ELF-1 (cell line): Measurements from ENCODE around the gene XPR1.
"Not testable (repeated sequence)": the region's sequence is repeated elsewhere in the genome, so short reads cannot be mapped to it uniquely, and the experiment has no call there.

ENCODE experiments used
- DNase-seq: peaks from one replicate; pipeline ENCODE4 v3.0.0-alpha.2; 2016; ENCODE audit warnings: low read depth, low spot score

The XPR1 gene

DNA sequence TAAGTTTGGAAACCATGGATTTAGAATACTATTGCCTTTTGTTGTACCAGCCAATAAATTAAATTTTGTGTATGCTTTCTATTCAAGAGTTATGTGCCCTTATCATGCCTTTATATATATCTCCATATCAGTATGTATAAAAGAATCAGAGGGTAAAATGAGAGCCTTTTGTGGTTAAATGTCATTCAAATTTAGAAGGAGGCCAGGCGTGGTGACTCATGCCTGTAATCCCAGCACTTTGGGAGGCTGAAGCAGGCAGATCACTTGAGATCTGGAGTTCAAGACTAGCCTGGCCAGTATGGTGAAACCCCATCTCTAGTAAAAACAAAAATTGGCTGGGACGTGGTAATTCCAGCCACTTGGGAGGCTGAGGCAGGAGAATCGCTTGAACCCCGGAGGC lies 88.9 kb downstream of the XPR1 start:
- no peak for DNase-seq

DNA sequence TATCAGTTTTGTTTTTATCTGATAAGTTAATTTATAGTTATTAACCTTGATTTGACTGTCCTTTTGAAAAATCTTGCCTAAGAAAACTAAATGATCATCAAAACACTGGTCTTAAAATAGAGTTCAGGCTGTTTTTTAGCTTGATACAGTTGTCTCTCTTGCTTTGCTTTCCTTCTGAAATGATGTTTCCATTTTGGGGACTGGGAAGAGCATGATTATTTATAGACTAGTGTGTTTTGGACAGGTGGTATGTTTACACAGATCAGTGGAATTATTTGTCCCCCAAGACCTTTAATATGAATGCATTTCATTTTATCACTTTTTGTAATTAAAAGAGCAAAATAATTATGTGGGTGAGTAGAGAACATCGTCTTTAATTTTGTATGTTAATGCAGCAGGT lies 90.8 kb downstream of the XPR1 start:
- no peak for DNase-seq

DNA sequence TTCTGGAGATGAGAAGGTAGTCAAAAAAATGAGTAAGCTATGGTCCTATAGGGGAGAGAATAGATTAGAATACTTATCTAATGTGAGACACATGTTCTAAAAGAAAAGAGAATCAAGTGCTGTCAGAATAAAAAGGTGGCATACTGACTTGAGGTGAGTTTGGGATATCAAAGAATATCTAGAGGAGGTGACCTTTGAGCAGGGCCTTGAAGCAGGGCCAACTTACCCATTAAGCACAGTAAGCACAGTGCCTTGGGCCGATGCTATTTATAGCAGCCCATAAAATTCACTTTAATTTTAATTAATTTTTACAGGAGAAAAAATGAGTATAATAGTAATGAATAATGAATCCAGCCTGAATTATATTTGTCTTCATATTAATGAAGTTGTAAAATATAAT lies 92.2 kb downstream of the XPR1 start:
- DNase-seq = no peak

DNA sequence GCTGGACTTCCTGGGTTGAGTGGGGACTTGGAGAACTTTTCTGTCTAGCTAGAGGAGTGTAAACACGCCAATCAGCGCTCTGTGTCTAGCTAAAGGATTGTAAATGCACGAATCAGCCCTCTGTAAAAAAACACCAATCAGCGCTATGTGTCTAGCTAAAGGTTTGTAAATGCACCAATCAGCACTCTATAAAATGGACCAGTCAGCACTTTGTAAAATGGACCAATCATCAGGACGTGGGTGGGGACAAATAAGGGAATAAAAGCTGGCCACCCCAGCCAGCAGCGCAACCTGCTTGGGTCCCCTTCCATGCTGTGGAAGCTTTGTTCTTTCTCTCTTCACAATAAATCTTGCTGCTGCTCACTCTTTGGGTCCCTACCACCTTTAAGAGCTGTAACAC lies 94.2 kb downstream of the XPR1 start:
- DNase-seq = not testable (repeated sequence)

DNA sequence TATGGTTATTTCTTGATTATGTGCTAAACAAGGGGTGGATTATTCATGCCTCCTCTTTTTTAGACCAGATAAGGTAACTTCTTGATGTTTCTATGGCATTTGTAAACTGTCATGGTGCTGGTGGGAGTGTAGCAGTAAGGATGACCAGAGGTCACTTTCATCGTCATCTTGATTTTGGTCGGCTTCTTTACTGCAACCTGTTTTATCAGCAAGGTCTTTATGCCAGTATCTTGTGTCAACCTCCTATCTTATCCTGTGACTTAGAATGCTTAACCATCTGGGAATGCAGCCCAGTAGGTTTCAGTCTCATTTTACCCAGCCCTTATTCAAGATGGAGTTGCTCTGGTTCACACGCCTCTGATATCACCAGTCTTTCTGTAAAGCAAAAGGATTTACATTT lies 95.9 kb downstream of the XPR1 start:
- not testable (repeated sequence) for DNase-seq

DNA sequence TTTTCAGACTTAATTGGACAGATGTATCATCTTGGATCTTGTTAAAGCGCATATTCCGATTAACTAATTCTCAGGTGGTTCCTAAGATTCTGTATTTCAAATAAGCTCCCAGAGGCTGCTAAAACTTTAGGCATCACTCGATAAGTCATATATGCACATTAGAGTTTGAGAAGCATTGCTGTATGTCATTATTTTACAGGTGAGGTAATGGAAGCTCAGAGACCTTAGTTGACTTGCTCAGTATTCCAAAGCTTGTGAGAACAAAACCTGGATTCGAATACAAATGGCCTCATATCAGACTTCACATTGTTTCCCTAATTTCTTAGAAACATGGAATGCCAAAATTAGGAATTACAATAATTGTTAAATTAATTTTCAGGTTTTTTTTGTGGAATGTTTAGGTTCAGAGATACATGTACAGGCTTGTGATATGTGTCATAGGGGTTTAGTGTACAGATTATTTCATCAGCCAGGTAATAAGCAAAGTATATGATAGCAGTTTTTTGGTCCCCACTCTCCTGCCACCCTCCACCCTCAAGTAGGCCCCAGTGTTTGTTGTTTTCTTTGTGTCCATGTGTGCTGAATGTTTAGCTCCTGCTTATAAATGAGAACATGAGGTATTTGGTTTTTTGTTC lies 96.8 kb downstream of the XPR1 start:
- DNase-seq = no peak

DNA sequence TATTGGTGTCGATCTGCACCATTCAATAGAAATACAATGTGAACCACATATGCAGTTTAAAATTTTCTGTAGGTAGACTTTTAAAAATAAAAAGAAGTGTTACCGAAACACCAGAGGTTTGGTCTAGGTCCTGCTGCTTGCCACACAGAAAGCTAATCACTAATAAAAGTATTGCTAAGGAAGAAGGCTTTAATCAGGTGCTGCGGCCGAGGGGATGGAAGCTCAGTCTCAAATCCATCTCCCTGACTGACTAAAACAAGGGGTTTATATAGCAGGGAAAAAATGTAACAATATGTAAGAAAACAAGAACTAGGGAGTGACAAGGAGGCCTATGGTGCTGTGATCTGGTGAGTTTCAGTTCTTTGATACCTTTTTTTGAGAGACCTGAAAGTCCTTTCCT lies 99.3 kb downstream of the XPR1 start:
- no peak for DNase-seq

DNA sequence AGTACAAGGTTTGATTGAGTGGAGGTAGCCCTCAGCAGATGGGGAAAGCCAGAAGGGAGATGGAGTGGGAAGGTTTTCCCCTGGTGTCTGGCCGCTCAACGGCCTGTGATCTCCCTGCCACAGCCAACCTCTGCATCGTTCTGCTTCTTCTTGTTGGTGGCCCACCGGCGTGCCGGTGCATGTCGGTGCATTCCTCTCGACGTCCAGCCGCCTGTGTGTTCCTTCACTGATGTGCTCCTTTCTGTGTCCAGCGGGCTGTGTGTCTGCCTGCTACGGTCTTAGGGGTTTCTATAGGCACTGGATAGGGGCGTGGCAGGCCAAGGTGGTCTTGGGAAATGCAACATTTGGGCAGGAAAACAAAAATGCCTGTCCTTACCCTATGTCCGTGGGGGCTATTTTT lies 101.0 kb downstream of the XPR1 start:
- DNase-seq = no peak

DNA sequence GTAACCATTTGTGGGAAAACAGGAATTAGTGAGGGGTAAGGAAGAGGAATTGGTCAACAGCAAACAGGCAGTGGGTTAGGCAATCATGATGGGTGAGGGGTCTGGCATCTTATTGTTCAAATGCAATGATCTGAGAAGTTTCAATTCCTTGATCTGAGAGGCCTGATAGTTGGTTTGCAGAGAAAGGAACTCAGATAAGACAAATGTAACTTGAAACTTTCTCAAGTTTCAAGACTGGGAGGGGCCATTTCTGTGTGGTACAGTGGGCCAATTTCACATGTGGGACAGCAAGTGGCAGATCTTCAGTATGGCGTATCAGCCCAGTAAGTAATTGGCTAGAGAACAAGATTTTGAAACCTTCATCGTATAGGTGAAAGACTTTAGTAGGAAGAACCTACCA lies 102.5 kb downstream of the XPR1 start:
- no peak for DNase-seq

DNA sequence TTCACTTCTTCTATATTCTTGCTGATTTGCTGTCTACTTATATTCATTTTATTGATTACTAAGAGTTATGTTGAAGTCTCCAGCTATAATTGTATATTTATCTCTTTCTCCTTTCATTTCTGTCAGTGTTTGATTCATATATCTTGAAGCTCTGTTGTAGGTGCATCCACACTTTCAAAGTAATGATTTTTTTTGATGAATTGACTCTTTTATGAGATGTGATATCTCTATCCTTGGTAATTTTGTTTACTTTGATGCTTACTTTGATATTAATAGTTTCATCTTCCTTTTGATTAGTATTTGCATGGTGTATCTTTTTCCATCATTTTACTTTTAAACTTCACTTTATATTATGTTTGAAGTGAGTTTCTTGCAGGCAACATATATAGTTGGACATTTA lies 110.8 kb downstream of the XPR1 start:
- no peak for DNase-seq

DNA sequence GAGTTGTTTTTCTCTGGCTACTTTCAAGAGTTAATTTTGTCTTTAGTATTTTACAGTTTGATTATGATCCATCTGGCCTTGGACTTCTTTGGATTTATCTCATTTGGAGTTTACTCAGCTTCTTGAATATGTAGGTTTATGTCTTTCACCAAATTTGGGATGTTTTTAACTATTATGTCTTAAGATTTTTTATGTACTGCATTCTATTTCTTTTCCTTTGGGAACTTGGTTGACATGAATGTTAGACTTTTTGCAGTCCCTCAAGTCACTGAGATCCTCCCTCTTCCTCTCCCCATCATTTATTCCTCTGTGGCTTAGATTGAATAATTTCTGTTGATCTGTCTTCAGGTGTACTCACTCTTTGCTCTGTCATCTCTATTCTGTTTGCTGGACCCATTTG lies 112.0 kb downstream of the XPR1 start:
- DNase-seq = no peak

DNA sequence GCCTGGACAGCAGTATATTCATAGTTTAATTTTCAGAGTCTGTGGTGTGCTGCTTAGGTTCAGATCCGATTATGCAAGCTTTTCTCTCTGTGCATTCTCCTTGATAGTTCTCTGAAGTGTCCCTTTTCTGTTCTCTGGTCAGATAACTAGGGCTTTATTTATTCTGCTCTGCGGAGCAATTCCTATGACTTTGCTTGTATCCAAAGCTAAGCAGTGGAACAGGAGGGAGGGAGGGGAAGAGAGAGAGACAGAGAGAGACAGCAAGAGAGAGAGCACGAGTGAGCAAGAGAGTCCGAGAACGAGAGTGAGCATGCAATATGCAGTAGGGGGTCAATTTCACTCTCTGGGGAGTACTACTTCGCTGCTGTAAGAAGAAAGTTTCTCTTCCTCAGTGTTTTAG lies 113.3 kb downstream of the XPR1 start:
- DNase-seq = no peak

DNA sequence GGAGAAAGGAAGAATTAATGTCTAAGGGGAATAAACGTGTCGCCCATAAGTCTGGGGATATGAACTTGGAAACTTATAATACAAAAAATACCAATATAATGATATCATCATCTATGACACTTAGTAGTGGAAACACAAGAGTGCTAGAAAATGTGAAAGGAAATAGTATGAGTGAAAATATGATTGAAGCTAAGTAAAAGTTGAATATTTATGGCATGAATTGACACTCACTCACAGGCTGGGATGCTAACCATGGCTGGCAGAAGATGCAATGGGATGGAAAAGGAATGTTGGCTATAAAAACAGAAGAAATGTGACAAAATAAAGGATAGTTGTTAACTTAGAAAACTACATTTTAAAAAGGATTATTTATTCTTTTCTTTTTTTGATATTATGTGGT lies 120.1 kb downstream of the XPR1 start:
- DNase-seq = no peak

DNA sequence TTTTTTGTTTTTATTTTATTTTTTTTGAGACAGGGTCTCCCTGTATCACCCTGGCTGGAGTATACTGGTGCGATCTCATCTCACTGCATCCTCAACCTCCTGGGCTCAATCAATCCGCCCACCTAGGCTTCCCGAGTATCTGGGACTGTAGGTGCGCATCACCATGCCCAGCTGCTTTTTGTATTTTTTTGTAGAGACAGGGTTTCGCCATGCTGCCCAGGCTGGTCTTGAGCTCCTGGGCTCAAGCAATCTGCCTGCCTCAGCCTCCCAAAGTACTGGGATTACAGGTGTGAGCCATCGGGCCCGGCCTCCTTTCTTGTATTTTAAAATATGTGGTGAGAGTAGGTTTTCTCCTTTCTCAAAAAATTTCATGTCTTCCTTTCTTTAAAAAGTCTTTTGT lies 122.6 kb downstream of the XPR1 start:
- no peak for DNase-seq

DNA sequence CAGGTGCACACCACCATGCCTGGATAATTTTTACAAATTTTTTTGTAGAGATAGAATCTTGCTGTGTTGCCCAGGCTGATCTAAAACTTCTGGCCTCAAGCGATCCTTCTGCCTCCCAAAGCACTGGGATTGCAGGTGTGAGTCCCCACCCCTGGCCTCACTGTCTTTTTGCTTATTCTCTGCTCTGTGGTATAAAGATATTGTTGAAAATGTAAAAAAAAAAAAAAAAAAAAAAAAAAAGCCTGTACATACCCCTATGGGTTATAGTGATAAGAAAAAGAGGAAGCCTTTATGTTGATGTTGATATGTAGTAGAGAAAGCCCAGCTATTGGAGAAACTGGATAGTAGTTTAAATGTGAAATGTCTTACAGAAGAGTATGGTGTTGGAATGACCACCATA lies 125.8 kb downstream of the XPR1 start:
- no peak for DNase-seq

DNA sequence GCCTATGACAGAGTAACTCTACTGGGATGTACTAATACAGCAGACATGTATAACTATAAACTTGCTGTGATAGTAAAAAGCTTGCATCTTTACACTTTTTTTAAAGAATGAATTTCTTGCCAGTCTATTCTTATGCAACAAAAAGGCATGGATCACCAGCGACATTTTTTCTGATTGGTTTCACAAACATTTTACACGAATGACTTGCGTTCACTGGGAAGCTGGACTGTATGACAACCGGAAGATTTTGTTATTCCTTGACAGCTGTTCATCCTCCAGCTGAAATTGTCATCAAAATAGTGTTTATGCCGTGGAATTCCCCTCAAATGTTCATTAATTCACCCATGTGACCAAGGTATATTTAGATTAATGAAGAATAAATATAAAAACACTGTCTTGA lies 131.0 kb downstream of the XPR1 start:
- DNase-seq = no peak

DNA sequence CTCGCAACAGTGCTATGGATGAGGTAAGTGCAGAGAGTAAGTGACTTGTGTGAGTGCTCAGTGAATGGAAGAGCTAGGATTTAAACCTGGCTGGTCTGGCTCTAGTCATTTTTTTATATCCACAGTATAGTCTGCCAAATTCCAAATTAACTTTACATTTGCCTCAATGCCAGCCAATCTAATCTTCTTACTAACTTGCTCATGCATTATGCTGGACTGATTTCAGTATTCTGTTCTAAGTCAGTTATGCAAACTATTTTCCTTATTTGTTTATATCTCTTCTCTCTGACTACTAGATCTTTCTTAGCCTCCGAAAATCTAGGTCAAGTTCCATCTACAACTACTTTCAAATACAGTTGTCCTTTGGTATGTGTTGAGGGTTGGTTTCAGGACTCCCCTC lies 133.3 kb downstream of the XPR1 start:
- DNase-seq = no peak

DNA sequence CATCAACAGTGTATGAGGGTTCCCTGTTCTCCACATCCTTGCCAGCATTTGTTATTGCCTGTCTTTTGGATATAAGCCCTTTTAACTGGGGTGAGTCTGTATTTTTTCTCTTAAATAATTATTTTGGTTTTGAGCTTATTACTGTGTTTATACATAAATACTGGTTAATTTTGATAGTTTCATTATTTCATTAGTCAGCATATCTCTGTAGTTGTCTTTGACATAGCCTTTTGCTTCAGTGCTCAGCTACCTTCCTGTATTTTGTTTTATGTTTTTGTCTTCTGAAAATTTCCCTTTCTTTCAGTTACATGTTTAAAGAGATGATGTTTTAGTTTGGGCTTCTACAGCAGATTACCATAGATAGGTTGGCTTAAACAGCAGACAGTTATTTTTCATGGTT lies 138.1 kb downstream of the XPR1 start:
- DNase-seq = no peak

DNA sequence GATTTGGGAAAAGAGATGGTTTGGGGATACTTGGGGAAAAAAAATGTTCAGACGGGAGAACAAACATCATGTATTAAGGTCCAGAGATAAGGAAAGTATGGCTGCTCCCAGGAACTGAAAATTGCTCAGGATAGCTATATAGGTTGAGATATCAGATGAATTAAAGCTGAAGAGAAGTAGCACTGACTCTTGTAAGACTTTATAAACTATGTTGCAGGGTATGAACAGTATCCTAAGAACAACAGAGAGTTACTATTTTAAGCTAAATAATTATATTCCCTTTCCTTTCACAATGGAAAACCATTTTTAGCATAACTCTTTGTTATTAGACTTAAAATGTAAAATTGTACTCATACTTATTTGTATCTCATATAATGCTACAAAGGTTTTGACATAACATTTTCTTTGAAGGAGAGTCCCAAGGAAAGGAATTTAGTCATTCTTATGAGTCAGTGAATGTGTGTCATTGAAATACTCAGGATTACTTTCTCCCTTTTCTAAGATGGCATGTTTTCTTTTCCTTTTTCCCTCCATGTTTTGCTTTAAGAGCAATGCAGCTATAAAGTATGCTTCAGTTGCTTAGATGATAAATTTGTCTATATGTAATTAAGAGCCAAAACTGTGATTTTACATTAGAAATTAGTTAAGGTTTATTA lies 141.5 kb downstream of the XPR1 start:
- no peak for DNase-seq

DNA sequence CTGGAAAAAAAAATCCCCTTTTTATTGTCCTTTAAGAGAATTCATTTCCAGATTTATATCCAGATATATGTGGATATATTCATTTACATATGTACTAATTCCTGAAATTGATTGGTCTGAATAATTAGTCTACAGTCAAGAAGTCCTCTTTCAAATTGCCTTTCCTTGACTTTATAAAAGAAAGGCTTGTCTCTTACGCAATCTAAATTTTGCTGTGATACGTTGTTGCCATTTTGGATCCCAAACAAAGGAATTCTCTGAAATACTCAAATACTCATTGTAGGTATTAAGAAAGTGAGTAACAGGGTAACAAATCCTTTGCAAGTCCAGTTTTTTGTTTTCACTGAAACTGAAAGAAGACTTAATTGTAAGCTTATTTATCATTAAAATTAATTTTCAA lies 144.0 kb downstream of the XPR1 start:
- no peak for DNase-seq

DNA sequence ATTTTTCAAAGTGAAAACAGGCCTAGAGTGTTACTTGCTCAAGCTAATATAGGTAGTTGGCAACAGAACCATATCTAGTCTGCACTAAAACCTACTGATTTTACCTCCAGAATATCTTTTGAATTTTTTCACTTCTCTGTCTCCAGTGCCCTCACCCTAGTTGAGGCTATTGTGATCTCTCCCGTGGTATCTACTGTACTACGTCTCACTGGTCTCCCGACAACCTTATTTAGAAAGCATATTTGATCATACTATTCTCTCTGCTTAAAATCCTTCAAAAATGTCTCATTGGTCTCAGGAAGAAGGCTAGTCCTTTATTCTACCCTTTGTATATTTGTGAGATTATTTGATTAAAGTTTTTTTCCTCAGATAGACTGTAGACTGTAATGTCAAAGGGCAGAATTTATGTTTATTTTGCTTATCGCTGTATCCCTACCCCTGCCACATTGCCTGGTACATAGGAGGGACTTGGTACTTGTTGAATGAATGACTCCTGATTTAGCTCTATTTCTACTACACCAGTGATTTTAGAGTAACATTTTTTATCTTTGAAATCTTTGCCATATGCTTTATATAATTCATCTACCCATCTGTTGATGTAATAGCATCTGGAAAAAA lies 145.4 kb downstream of the XPR1 start:
- no peak for DNase-seq

DNA sequence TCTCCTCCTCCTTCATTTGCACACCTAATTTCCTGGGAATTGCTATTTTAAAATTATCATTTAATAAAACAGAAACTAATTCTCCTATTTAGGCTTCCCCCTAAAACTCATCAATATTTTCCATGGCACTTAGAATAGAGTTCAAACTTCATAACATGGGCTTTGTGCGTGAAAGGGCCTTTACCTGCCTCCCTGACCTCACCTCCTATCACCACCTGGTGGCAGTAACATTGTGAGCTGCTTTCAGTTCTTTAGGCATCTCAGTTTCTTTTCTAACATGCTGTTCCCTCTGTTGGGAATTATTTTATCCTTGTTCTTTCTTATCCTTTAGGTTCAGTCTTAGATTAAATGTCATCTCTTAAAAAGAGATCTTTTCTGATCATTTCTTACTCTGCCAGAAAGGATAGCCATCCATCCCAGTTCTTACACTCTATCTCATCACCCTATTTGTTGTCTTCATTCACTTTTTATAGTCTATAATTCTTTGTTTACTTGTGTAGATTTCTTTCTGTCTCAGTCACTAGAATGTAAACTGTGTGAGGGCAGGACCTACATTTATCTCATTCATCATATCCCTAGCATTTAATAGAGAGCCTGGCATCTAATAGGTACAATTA lies 147.1 kb downstream of the XPR1 start:
- no peak for DNase-seq

DNA sequence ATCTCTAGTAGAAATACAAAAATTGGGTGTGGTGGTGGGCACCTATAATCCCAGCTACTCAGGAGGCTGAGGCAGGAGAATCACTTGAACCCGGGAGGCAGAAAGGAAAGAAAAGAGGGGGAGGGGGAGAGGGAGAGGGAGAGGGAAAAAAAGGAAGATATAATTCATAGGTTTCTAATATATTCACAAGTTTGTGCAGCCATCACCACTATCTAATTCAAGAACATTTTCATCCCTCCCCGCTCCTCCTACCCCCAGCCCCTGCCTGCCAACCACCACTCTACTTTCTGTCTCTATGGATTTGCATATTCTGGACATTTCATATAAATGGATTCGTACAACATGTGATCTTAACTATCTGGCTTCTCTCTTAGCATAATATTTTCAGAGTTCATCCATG lies 147.8 kb downstream of the XPR1 start:
- no peak for DNase-seq
